Measurements from ENCODE around the gene PAX2.

The PAX2 gene

DNA sequence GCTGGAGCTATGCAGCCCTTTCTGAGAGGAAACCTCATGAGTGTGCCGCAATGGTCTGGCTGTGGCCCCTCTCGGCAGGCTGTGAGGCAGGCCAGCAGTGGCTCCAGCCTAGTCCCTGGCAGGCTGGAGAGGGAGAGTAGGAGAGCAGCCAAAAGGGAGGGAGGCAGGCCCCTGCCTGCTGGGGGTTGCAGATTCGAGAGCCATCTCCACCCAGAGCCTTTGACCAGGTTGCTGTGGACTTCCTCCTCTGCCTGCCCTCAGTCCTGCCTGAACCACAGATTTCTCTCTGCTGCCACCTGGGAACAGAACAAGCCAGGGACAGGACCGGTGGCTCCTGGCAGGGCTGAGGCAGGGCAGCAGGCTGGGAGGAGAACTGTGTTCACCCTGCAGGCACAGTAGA is 13.9 kb downstream of the PAX2 start:
- peaks cover 4% of the 10 kb centered on the region for H3K27me3 ChIP-seq (replicated peaks; ENCODE audit: control insufficient read depth, insufficient read depth, low read length, poor library complexity, severe bottlenecking)
- no peaks in the 10 kb centered on the region for H3K9me3 ChIP-seq (ENCODE audit: control insufficient read depth, low read length)
- no peaks in the 10 kb centered on the region for H3K36me3 ChIP-seq (ENCODE audit: control insufficient read depth, insufficient read depth, low read length)
- H3K27ac ChIP-seq (ENCODE audit: insufficient read depth, low read length, poor library complexity, severe bottlenecking) = no peak overlapping the region
- no peaks in the 10 kb centered on the region for H3K4me1 ChIP-seq (ENCODE audit: control insufficient read depth, insufficient read depth, low read length, poor library complexity, severe bottlenecking)
- no peak overlapping the region for H3K4me3 ChIP-seq (ENCODE audit: insufficient read depth, low read depth, low read length, poor library complexity, severe bottlenecking)
- DNase-seq = no peak

DNA sequence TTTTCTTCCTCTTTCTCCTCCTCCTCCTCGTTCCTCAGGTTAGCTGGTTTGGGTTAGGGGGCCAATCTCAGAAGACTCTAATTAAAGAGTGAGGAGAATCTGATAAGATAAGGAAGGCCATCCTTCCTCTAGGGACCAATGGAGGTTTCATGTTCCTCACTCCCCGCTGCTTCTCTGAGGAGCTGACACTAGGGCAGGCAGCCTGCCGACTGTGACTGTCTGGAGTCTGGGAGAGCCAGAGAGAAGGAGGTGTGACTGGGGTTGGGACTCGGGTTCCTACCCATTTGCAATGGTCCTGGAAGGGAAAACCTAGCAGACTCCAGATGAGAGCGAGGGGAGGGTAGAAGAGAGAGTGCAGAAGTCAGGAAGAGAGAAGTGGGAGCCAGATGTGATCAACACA is 15.3 kb downstream of the PAX2 start:
- Histone ChIP-seq H3K27me3 (replicated peaks; ENCODE audit: control insufficient read depth, insufficient read depth, low read length, poor library complexity, severe bottlenecking) (peaks cover 3% of the 10 kb centered on the region), H3K4me1 (ENCODE audit: control insufficient read depth, insufficient read depth, low read length, poor library complexity, severe bottlenecking) (no peaks in the 10 kb centered on the region), H3K36me3 (ENCODE audit: control insufficient read depth, insufficient read depth, low read length) (no peaks in the 10 kb centered on the region), H3K27ac (ENCODE audit: insufficient read depth, low read length, poor library complexity, severe bottlenecking) (no peak overlapping the region), H3K4me3 (ENCODE audit: insufficient read depth, low read depth, low read length, poor library complexity, severe bottlenecking) (no peak overlapping the region), H3K9me3 (ENCODE audit: control insufficient read depth, low read length) (no peaks in the 10 kb centered on the region)
- DNase-seq = no peak

DNA sequence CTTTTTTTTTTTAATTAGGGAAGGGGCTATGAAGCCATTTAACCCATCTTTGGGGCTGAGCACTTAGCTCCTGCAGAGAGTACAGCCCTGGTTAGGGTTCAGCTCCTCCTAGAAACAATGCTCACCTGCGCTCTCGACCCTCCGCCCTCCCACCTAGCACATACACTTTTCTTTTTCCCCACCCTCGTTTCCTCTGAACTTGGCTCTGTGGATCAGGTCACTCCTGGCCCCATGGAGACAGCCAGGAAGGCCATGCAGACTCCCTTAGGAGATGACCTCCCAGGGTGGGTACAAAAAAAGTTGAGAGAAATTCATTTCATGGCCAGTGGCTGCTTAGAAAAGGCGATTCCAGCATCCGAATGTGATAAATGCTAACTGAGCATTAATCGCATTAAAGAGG is 15.8 kb downstream of the PAX2 start:
- H3K4me3 ChIP-seq (ENCODE audit: insufficient read depth, low read depth, low read length, poor library complexity, severe bottlenecking) = no peak overlapping the region
- H3K9me3 ChIP-seq (ENCODE audit: control insufficient read depth, low read length) = no peaks in the 10 kb centered on the region
- H3K4me1 ChIP-seq (ENCODE audit: control insufficient read depth, insufficient read depth, low read length, poor library complexity, severe bottlenecking) = no peaks in the 10 kb centered on the region
- H3K36me3 ChIP-seq (ENCODE audit: control insufficient read depth, insufficient read depth, low read length) = no peaks in the 10 kb centered on the region
- no peak overlapping the region for H3K27ac ChIP-seq (ENCODE audit: insufficient read depth, low read length, poor library complexity, severe bottlenecking)
- peaks cover 5% of the 10 kb centered on the region for H3K27me3 ChIP-seq (replicated peaks; ENCODE audit: control insufficient read depth, insufficient read depth, low read length, poor library complexity, severe bottlenecking)
- no peak for DNase-seq

DNA sequence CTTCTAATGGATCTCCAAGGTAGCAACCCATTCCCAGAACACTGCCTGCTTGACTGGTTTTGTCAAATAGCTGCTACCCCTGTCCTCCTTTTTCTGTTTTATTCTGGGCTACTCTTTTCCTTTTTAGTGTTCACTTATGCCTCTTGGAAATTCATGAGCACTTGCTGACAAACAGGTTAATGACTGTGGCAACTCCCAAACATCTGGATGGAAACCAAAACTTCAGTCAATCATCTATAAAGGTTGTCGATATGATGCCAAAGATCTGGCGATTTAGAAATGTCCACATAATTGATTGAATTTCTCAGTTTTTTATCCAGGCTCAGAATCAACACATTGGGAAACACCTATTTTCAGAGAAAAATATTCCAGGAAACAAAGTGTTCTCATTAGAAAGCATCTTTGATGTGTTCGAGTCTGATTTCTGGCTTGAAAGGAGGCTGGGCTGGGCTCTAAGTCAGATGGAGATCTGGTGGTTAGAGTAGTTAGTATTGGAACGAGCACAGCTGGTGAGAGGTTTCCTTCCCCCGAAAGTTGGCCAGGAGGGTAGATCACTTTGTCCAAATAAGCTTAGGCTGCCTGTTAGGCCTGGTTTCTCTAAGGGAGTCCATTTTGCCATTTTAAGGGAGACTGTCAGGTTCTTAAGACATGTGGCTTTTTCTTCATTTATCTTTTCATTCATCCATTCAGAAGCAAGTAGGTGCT is 17.8 kb downstream of the PAX2 start:
- no peaks in the 10 kb centered on the region for H3K4me1 ChIP-seq (ENCODE audit: control insufficient read depth, insufficient read depth, low read length, poor library complexity, severe bottlenecking)
- DNase-seq = no peak
- H3K36me3 ChIP-seq (ENCODE audit: control insufficient read depth, insufficient read depth, low read length) = no peaks in the 10 kb centered on the region
- H3K4me3 ChIP-seq (ENCODE audit: insufficient read depth, low read depth, low read length, poor library complexity, severe bottlenecking) = no peak overlapping the region
- no peak overlapping the region for H3K27ac ChIP-seq (ENCODE audit: insufficient read depth, low read length, poor library complexity, severe bottlenecking)
- H3K9me3 ChIP-seq (ENCODE audit: control insufficient read depth, low read length) = no peaks in the 10 kb centered on the region
- H3K27me3 ChIP-seq (replicated peaks; ENCODE audit: control insufficient read depth, insufficient read depth, low read length, poor library complexity, severe bottlenecking) = peaks cover 6% of the 10 kb centered on the region

DNA sequence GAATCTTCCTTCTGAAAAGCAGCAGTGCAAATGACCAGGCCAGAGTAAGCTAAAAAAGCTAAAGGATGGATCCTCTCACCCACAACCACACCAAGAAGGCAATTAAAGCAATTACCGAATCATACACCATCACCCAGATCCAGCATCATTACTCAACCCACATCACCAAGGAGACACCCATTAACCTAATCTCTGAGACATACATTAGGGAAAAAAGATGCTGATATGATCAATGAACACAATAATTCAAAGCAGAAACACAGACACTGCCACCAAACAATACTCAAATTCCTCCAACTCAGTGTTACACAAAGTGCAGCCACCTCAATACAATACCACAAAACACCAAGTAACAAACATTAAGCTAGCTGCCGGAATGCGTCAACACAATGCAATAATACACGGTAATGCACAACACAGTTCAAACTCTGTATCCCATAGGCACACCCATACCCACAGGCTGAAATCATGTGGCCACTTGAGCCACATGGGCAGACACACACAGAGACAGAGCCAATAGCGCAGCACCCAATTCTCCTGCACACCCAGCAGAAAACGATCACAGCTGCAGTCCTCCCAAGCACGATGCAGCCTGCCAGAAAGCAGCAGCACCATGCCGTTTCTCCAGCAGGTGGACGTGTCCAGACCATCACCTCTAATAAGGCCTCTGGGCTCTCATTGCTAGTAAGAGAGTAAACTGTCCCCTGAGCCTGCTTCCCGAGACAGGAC is 21.5 kb downstream of the PAX2 start:
- no peak overlapping the region for H3K4me3 ChIP-seq (ENCODE audit: insufficient read depth, low read depth, low read length, poor library complexity, severe bottlenecking)
- no peaks in the 10 kb centered on the region for H3K36me3 ChIP-seq (ENCODE audit: control insufficient read depth, insufficient read depth, low read length)
- no peaks in the 10 kb centered on the region for H3K4me1 ChIP-seq (ENCODE audit: control insufficient read depth, insufficient read depth, low read length, poor library complexity, severe bottlenecking)
- no peaks in the 10 kb centered on the region for H3K9me3 ChIP-seq (ENCODE audit: control insufficient read depth, low read length)
- no peak overlapping the region for H3K27ac ChIP-seq (ENCODE audit: insufficient read depth, low read length, poor library complexity, severe bottlenecking)
- no peak for DNase-seq
- peaks cover 3% of the 10 kb centered on the region for H3K27me3 ChIP-seq (replicated peaks; ENCODE audit: control insufficient read depth, insufficient read depth, low read length, poor library complexity, severe bottlenecking)

DNA sequence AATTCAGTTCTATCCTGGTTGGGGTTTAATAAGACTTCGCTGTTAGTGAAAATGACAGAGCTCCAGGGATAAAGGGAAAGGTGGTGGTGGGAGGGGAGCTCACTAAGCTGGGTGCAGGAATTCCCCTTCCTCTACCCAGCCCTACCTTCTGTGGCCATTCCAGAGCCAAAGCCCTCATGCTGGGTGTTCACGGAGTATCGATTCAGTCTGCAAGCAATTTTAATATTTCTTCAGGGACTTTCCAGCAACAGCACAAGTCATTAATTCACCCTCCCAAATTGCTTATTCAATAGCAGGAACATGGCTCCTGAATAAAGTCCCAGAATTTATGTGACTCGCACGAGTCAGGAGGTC is 22.0 kb downstream of the PAX2 start:
- H3K27me3 ChIP-seq (replicated peaks; ENCODE audit: control insufficient read depth, insufficient read depth, low read length, poor library complexity, severe bottlenecking) = peaks cover 3% of the 10 kb centered on the region
- H3K27ac ChIP-seq (ENCODE audit: insufficient read depth, low read length, poor library complexity, severe bottlenecking) = no peak overlapping the region
- H3K4me1 ChIP-seq (ENCODE audit: control insufficient read depth, insufficient read depth, low read length, poor library complexity, severe bottlenecking) = no peaks in the 10 kb centered on the region
- DNase-seq = no peak
- no peaks in the 10 kb centered on the region for H3K9me3 ChIP-seq (ENCODE audit: control insufficient read depth, low read length)
- no peak overlapping the region for H3K4me3 ChIP-seq (ENCODE audit: insufficient read depth, low read depth, low read length, poor library complexity, severe bottlenecking)
- H3K36me3 ChIP-seq (ENCODE audit: control insufficient read depth, insufficient read depth, low read length) = no peaks in the 10 kb centered on the region

DNA sequence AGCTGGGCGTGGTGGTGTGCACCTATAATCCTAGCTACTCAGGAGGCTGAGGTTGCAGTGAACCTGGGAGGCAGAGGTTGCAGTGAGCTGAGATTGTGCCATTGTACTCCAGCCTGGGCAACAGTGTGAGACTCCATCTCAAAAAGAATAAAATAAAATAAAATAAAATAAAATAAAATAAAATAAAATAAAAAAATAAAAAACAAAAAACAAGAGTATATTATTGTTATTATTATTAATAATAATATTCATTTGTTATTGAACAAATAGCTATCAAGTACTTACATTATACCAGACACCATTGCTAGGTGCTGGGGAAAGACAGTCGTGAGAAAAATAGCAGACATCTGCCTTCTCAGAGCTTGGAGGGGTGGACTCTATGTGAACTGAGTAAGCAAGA is 24.1 kb downstream of the PAX2 start:
- Histone ChIP-seq H3K36me3 (ENCODE audit: control insufficient read depth, insufficient read depth, low read length) (no peaks in the 10 kb centered on the region), H3K4me3 (ENCODE audit: insufficient read depth, low read depth, low read length, poor library complexity, severe bottlenecking) (no peak overlapping the region), H3K27me3 (replicated peaks; ENCODE audit: control insufficient read depth, insufficient read depth, low read length, poor library complexity, severe bottlenecking) (peaks cover 3% of the 10 kb centered on the region), H3K27ac (ENCODE audit: insufficient read depth, low read length, poor library complexity, severe bottlenecking) (no peak overlapping the region), H3K9me3 (ENCODE audit: control insufficient read depth, low read length) (no peaks in the 10 kb centered on the region), H3K4me1 (ENCODE audit: control insufficient read depth, insufficient read depth, low read length, poor library complexity, severe bottlenecking) (no peaks in the 10 kb centered on the region)
- DNase-seq = no peak

DNA sequence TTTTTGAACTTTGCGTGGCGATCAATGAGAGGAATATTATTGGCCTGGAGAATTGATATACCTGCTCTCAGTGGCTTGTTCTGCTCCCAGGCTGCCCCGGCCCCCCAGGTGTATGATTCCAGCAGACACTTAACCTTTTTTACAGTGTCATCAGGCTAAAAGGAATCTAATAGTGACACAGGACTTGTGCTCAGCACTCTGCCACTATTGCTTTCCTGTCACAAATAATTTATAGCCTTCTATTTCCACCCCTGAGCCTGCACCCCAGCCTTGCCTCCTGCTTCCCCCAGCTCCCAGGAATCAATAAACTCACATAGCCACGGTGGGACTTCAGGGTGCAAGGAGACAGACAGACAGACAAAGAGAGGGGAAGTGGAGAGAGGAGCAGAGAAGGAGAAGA is 28.3 kb downstream of the PAX2 start:
- no peak overlapping the region for H3K27ac ChIP-seq (ENCODE audit: insufficient read depth, low read length, poor library complexity, severe bottlenecking)
- no peak overlapping the region for H3K4me3 ChIP-seq (ENCODE audit: insufficient read depth, low read depth, low read length, poor library complexity, severe bottlenecking)
- H3K36me3 ChIP-seq (ENCODE audit: control insufficient read depth, insufficient read depth, low read length) = no peaks in the 10 kb centered on the region
- no peaks in the 10 kb centered on the region for H3K27me3 ChIP-seq (replicated peaks; ENCODE audit: control insufficient read depth, insufficient read depth, low read length, poor library complexity, severe bottlenecking)
- H3K4me1 ChIP-seq (ENCODE audit: control insufficient read depth, insufficient read depth, low read length, poor library complexity, severe bottlenecking) = no peaks in the 10 kb centered on the region
- no peaks in the 10 kb centered on the region for H3K9me3 ChIP-seq (ENCODE audit: control insufficient read depth, low read length)
- DNase-seq = no peak

DNA sequence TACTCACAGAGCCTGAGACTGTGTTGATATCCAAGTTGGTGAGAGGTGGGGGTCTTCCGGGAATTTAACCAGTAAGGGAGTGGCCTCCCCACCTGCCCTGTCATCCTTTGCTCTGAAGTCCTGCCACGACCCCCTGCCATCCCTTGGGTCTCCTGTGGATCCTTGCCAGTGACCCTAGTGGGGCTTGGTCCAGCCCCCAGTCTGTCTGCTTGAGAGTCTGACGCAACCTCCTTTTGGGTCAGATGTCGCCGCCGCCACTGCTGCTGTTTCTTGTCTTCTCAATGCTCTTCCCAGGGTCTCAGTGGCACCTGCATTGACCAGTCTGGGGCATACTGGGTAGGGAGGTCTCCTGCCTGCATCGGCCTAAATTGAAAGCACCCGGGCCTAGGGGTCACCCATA is 28.8 kb downstream of the PAX2 start:
- no peaks in the 10 kb centered on the region for H3K9me3 ChIP-seq (ENCODE audit: control insufficient read depth, low read length)
- H3K4me3 ChIP-seq (ENCODE audit: insufficient read depth, low read depth, low read length, poor library complexity, severe bottlenecking) = no peak overlapping the region
- H3K4me1 ChIP-seq (ENCODE audit: control insufficient read depth, insufficient read depth, low read length, poor library complexity, severe bottlenecking) = no peaks in the 10 kb centered on the region
- no peaks in the 10 kb centered on the region for H3K36me3 ChIP-seq (ENCODE audit: control insufficient read depth, insufficient read depth, low read length)
- no peak overlapping the region for H3K27ac ChIP-seq (ENCODE audit: insufficient read depth, low read length, poor library complexity, severe bottlenecking)
- DNase-seq = no peak
- H3K27me3 ChIP-seq (replicated peaks; ENCODE audit: control insufficient read depth, insufficient read depth, low read length, poor library complexity, severe bottlenecking) = no peaks in the 10 kb centered on the region

DNA sequence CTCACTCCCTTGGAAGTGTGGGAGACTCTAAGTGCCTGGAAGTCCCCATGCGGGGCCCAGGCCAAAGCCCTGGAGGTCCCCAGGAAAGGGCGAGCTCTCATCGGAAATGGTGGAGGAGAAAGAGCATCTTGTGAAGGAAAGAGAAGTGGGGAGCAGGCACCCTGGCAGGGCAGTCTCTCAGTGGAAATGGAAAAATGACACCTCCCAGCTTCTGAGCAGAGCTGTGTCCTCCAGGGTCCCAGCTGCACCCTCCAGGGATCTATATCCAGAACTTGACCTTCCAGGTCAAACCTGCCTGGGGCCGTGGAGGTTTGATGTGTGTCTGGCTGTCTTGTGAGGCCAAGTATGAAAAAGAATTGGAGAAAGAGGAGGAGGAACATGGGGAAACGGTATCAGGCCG is 29.5 kb downstream of the PAX2 start:
- Histone ChIP-seq H3K36me3 (ENCODE audit: control insufficient read depth, insufficient read depth, low read length) (no peaks in the 10 kb centered on the region), H3K27me3 (replicated peaks; ENCODE audit: control insufficient read depth, insufficient read depth, low read length, poor library complexity, severe bottlenecking) (no peaks in the 10 kb centered on the region), H3K4me3 (ENCODE audit: insufficient read depth, low read depth, low read length, poor library complexity, severe bottlenecking) (no peak overlapping the region), H3K4me1 (ENCODE audit: control insufficient read depth, insufficient read depth, low read length, poor library complexity, severe bottlenecking) (no peaks in the 10 kb centered on the region), H3K9me3 (ENCODE audit: control insufficient read depth, low read length) (no peaks in the 10 kb centered on the region), H3K27ac (ENCODE audit: insufficient read depth, low read length, poor library complexity, severe bottlenecking) (no peak overlapping the region)
- DNase-seq = no peak
